SK-N-SH (cell line): ENCODE results near the gene ZNG1E. TPM values are rescaled to one million over a fixed set of nuclear protein-coding genes. Genes with fewer than 3 reads are reported as not detected.
"Not testable (repeated sequence)": the region's sequence is repeated elsewhere in the genome, so short reads cannot be mapped to it uniquely, and the experiment has no call there.

Experiments used
- CTCF ChIA-PET: fragments of 300-600, 350-600 bp; formaldehyde crosslinking; extraction: SDS; loops from one replicate; lab custom pipeline; 2021; lab: Yijun Ruan, JAX
- POLR2A ChIA-PET: fragments of 350-600 bp; sonication (Branson Sonifier 250); formaldehyde crosslinking; extraction: SDS; loops from one replicate; lab custom pipeline; 2020; ENCODE audit warnings: antibody characterized with exemption, inconsistent platforms; lab: Yijun Ruan, JAX
- DNase-seq: peaks from one replicate; pipeline ENCODE4 v3.0.0; 2012
- H2AFZ ChIP-seq: fragments of 200-600 bp; sonication (generic); 2 replicates; pipeline ENCODE4 v1.8.1; 2016; ENCODE audit warnings: antibody characterized with exemption, mild to moderate bottlenecking, low read depth
- H3F3A ChIP-seq: fragments of 200-600 bp; sonication (generic); replicated peaks from 2 replicates; pipeline ENCODE3; 2016; ENCODE audit warnings: antibody characterized with exemption, mild to moderate bottlenecking; ENCODE audit not compliant: insufficient read depth
- H3K27ac ChIP-seq, 2 experiments: fragments of 200-500 bp in 1 of 2; fragments of 200-600 bp in 1 of 2; sonication (Bioruptor generic) in 1 of 2; sonication (generic), shearing (Covaris generic) in 1 of 2; 2 replicates each; pipeline versions ENCODE4 v1.5.1 to v1.6.1; 2014 to 2016; ENCODE audit warnings: low read depth in 2 of 2, inconsistent platforms in 1 of 2, low read length in 1 of 2, mild to moderate bottlenecking in 1 of 2, mixed read lengths in 1 of 2
- H3K27me3 ChIP-seq: fragments of 200-600 bp; sonication (generic), shearing (Covaris generic); 2 replicates; pipeline ENCODE4 v1.6.1; 2016; ENCODE audit warnings: mixed run types; ENCODE audit not compliant: insufficient read depth
- H3K36me3 ChIP-seq, 2 experiments: fragments of 200-500 bp in 1 of 2; fragments of 200-600 bp in 1 of 2; sonication (Bioruptor generic) in 1 of 2; sonication (generic) in 1 of 2; replicated peaks in 1 of 2; 2 replicates each; pipeline versions ENCODE3 to v1.5.1; 2014 to 2016; ENCODE audit warnings: low read length in 1 of 2, mild to moderate bottlenecking in 1 of 2; ENCODE audit not compliant: insufficient read depth in 2 of 2, control insufficient read depth in 1 of 2
- H3K4me1 ChIP-seq, 2 experiments: fragments of 200-500 bp in 1 of 2; fragments of 200-600 bp in 1 of 2; sonication (Bioruptor generic) in 1 of 2; sonication (generic), shearing (Covaris generic) in 1 of 2; 2 replicates each; pipeline versions ENCODE4 v1.5.1 to v1.6.1; 2014 to 2016; ENCODE audit warnings: low read depth in 1 of 2, low read length in 1 of 2, mixed run types in 1 of 2; ENCODE audit not compliant: insufficient read depth in 2 of 2, control insufficient read depth in 1 of 2
- H3K4me2 ChIP-seq: fragments of 200-600 bp; sonication (generic), shearing (Covaris generic); 2 replicates; pipeline ENCODE4 v1.6.1; 2017; ENCODE audit warnings: mixed run types
- H3K4me3 ChIP-seq, 2 experiments: fragments of 200-500 bp in 1 of 2; fragments of 200-600 bp in 1 of 2; sonication (Bioruptor generic) in 1 of 2; sonication (generic), shearing (Covaris generic) in 1 of 2; 2 replicates each; pipeline versions ENCODE4 v1.5.1 to v1.8.1; 2014 to 2016; ENCODE audit warnings: low read depth in 2 of 2, inconsistent platforms in 1 of 2, low read length in 1 of 2, mild to moderate bottlenecking in 1 of 2, mixed read lengths in 1 of 2, moderate library complexity in 1 of 2
- H3K79me2 ChIP-seq: fragments of 200-600 bp; sonication (generic); 2 replicates; pipeline ENCODE4 v1.8.1; 2017; ENCODE audit warnings: mild to moderate bottlenecking; ENCODE audit not compliant: insufficient read depth
- H3K9ac ChIP-seq: fragments of 200-600 bp; sonication (generic); 2 replicates; pipeline ENCODE4 v1.6.1; 2017; ENCODE audit warnings: mixed run types
- H3K9me2 ChIP-seq: fragments of 200-600 bp; sonication (generic); 2 replicates; pipeline ENCODE4 v1.6.1; 2017; ENCODE audit warnings: mixed run types
- H3K9me3 ChIP-seq: fragments of 200-600 bp; sonication (generic); 2 replicates; pipeline ENCODE4 v1.6.1; 2017; ENCODE audit warnings: mixed run types, mild to moderate bottlenecking, moderate library complexity
- H4K20me1 ChIP-seq: fragments of 200-600 bp; sonication (generic); 2 replicates; pipeline ENCODE4 v1.6.1; 2017; ENCODE audit warnings: mild to moderate bottlenecking, mixed run types; ENCODE audit not compliant: insufficient read depth
- MXI1 ChIP-seq: IDR thresholded peaks from 2 replicates; pipeline ENCODE4 v1.6.1; 2012; ENCODE audit warnings: mild to moderate bottlenecking, low read depth, low read length, improper control_type of control experiment
- POLR2AphosphoS5 ChIP-seq: IDR thresholded peaks from 2 replicates; pipeline ENCODE4 v1.6.1; 2012; ENCODE audit warnings: low read depth, low read length
- WGBS: methylation state at CpG from one replicate; pipeline ENCODE4 v1.1.6; 2017; ENCODE audit warnings: low lambda C conversion rate; 5-methylcytosine and 5-hydroxymethylcytosine counted together
- polyA plus RNA-seq, 3 experiments: library from polyadenylated mRNA; depleted of rRNA; stranded (reverse); fragments of >200 nt; gene quantifications; 2 replicates each; pipeline ENCODE4 v1.2.3, GENCODE V29; 2012

The ZNG1E gene
- polyA plus RNA-seq (2012; rRNA removed) = 33.5 and 42.8 TPM in 2 replicates
- polyA plus RNA-seq (2012; cell fraction: cytosol; rRNA removed) = 42.2 and 61.9 TPM in 2 replicates
- polyA plus RNA-seq (2012; cell fraction: nucleus; rRNA removed) = 44.2 and 89.1 TPM in 2 replicates

DNA sequence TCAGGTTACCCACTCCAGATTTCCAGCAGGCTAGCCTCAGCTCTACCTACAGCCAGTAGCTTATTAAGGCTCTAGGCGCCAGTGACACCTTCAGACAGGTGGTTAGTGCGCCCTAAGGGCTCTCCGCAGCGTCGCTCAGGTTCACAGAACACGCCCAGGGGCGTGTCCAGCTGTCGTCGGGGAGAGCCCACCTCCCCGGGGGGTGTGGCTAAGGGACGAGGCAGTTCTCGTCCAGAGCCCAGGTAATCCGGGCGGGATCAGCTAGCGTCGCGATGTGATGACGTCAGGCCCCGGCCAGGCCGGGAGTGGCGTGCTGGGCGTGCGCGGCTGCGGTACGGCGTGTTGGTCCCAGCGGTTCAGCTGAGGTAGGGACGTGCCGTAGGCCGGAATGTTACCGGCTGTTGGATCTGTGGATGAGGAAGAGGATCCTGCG is at the start of gene ZNG1E:
ZNG1E (plus strand) TSS at position 340 of the 433 bp plus-strand sequence; CDS start at position 389, 49 bp downstream.
- H4K20me1 ChIP-seq, H3F3A ChIP-seq, H3K79me2 ChIP-seq, H3K9me3 ChIP-seq, DNase-seq, H3K27ac ChIP-seq, H3K36me3 ChIP-seq, H3K4me1 ChIP-seq, H2AFZ ChIP-seq, H3K9me2 ChIP-seq, H3K27me3 ChIP-seq, POLR2A ChIA-PET, CTCF ChIA-PET: not testable (repeated sequence)
- WGBS = 0% methylated on average over 1 of the region's 33 CpGs
- TF ChIP-seq POLR2AphosphoS5 (0 out of 2 replicates have a peak, but pooled peaks have one; percentile 11), MXI1 (peak; percentile 53; the same call in 1 of the 2 replicates)
- Histone ChIP-seq H3K4me2 (peak within 1 kb of the TSS; percentile 68), H3K9ac (peak within 1 kb of the TSS; percentile 50), H3K4me3 (peak within 1 kb of the TSS; percentile 50; a peak in 2 of 4 replicates)

DNA sequence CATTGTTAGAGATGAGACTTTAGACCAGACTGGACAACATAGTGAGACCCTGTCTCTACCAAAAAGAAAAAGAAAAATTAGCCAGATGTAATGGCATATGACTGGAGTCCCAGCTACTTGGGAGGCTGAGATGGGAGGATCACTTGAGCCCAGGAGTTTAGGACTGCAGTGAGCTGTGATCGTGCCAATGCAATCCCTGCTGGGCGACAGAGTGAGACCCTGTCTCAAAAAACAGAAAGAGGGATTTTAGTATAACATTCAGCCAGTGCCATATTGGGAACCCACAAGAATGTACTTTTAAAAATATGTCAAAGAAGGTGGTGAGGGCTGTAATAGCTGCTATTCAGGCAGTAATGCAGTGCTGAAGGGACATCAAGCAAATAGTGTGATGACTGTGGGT is 2.1 kb upstream of the ZNG1E start:
- H3K27me3 ChIP-seq, H3K4me2 ChIP-seq, H3K9me2 ChIP-seq, H4K20me1 ChIP-seq, H3K79me2 ChIP-seq, DNase-seq, H3K27ac ChIP-seq, H3K9ac ChIP-seq, POLR2A ChIA-PET, H2AFZ ChIP-seq, H3K4me1 ChIP-seq, H3K4me3 ChIP-seq, H3K36me3 ChIP-seq, H3F3A ChIP-seq, CTCF ChIA-PET, H3K9me3 ChIP-seq: not testable (repeated sequence)
- WGBS = 73% methylated on average over 2 of the region's 2 CpGs

- H3K4me3 ChIP-seq, POLR2A ChIA-PET, H3K4me2 ChIP-seq: not testable (repeated sequence)
These were observed 710 bp upstream of the ZNG1E start for GRCh38 chr9:65675018-65675417.

GRCh38 chr9:65676389-65676788 is 661 bp downstream of the ZNG1E start:
- H3K27ac ChIP-seq, CTCF ChIA-PET: not testable (repeated sequence)

More at GRCh38 chr9:65675018-65675417, 710 bp upstream of the ZNG1E start:
- H3F3A ChIP-seq, CTCF ChIA-PET, H3K79me2 ChIP-seq, H3K36me3 ChIP-seq, H3K27me3 ChIP-seq, H3K9me3 ChIP-seq, H3K9me2 ChIP-seq, H3K27ac ChIP-seq, H3K9ac ChIP-seq, H2AFZ ChIP-seq, DNase-seq, H4K20me1 ChIP-seq, H3K4me1 ChIP-seq: not testable (repeated sequence)
- 36% methylated on average over 5 of the region's 5 CpGs for WGBS

More at GRCh38 chr9:65676389-65676788, 661 bp downstream of the ZNG1E start:
- H3K4me1 ChIP-seq, H3K79me2 ChIP-seq, H3K36me3 ChIP-seq, DNase-seq, POLR2A ChIA-PET, H2AFZ ChIP-seq, H4K20me1 ChIP-seq, H3K9me2 ChIP-seq, H3K9me3 ChIP-seq, H3K27me3 ChIP-seq, H3F3A ChIP-seq: not testable (repeated sequence)
- Histone ChIP-seq H3K4me3 (peak overlapping the region in 1 of 2 experiments; percentile 33; a peak in 1 of 4 replicates), H3K4me2 (peak overlapping the region; percentile 68), H3K9ac (peak overlapping the region; percentile 50)
- WGBS = 4% methylated on average over 6 of the region's 11 CpGs
